HepG2 (cell line): ENCODE measurements around the gene CSDE1. TPM values are rescaled to one million over a fixed set of nuclear protein-coding genes. Genes with fewer than 3 reads are reported as not detected.

Experiments
- AGO1 ChIP-seq: fragments of 200-400 bp; formaldehyde crosslinking; IDR thresholded peaks from 2 replicates; pipeline ENCODE4 v1.6.1; 2017; ENCODE audit warnings: mild to moderate bottlenecking, low read depth, low read length, moderate library complexity; ENCODE audit not compliant: poor library complexity, severe bottlenecking
- ATF7 ChIP-seq, 2 experiments: fragments of 450-650 bp in 1 of 2; sonication (generic) in 1 of 2; formaldehyde crosslinking in 1 of 2; IDR thresholded peaks; 2 replicates each; pipeline versions ENCODE4 v1.4.0 to v1.6.1; 2016 to 2020; ENCODE audit warnings: antibody characterized with exemption in 1 of 2, mild to moderate bottlenecking in 1 of 2, missing genetic modification reagents in 1 of 2
- EHMT2 ChIP-seq: fragments of 200-600 bp; sonication (generic); IDR thresholded peaks from 2 replicates; pipeline ENCODE4 v1.7.0; 2017; ENCODE audit warnings: antibody characterized with exemption, low read depth, low read length, borderline replicate concordance
- FUBP1 ChIP-seq: sonication (generic); formaldehyde crosslinking; IDR thresholded peaks from 2 replicates; pipeline ENCODE4 v1.5.1; 2020; ENCODE audit warnings: missing genetic modification reagents, mild to moderate bottlenecking, borderline replicate concordance
- GZF1 ChIP-seq: sonication (generic); formaldehyde crosslinking; IDR thresholded peaks from 2 replicates; pipeline ENCODE4 v1.5.1; 2020; ENCODE audit warnings: mild to moderate bottlenecking, missing genetic modification reagents
- HMGA1 ChIP-seq: sonication (generic); formaldehyde crosslinking; conservative IDR thresholded peaks from 2 replicates; pipeline ENCODE4 v1.4.0; 2020; ENCODE audit warnings: missing genetic modification reagents
- IRX3 ChIP-seq: sonication (generic); formaldehyde crosslinking; IDR thresholded peaks from 2 replicates; pipeline ENCODE4 v1.8.1; 2023; ENCODE audit warnings: mild to moderate bottlenecking, low read depth, missing genetic modification reagents, borderline replicate concordance
- ISX ChIP-seq: sonication (generic); formaldehyde crosslinking; conservative IDR thresholded peaks from 2 replicates; pipeline ENCODE4 v1.5.0; 2020; ENCODE audit warnings: missing genetic modification reagents
- MXD1 ChIP-seq: sonication (generic); formaldehyde crosslinking; IDR thresholded peaks from 2 replicates; pipeline ENCODE4 v1.4.0; 2020; ENCODE audit warnings: mild to moderate bottlenecking, missing genetic modification reagents
- MYPOP ChIP-seq: sonication (generic); formaldehyde crosslinking; IDR thresholded peaks from 2 replicates; pipeline ENCODE4 v1.8.1; 2023; ENCODE audit warnings: mild to moderate bottlenecking, moderate library complexity, missing genetic modification reagents
- RNF2 ChIP-seq: fragments of 450-650 bp; conservative IDR thresholded peaks from 2 replicates; pipeline ENCODE4 v1.6.1; 2016; ENCODE audit warnings: low read depth
- TFAP4 ChIP-seq: sonication (generic); IDR thresholded peaks from 2 replicates; pipeline ENCODE4 v1.6.1; 2016; ENCODE audit warnings: low read depth, borderline replicate concordance
- ZBTB4 ChIP-seq: sonication (generic); formaldehyde crosslinking; IDR thresholded peaks from 2 replicates; pipeline ENCODE4 v1.4.0; 2020; ENCODE audit warnings: missing genetic modification reagents, mild to moderate bottlenecking, borderline replicate concordance
- ZC3H13 ChIP-seq: sonication (generic); formaldehyde crosslinking; IDR thresholded peaks from 2 replicates; pipeline ENCODE4 v1.8.1; 2023; ENCODE audit warnings: mild to moderate bottlenecking, missing genetic modification reagents, moderate library complexity
- ZFY ChIP-seq: sonication (generic); formaldehyde crosslinking; IDR thresholded peaks from 2 replicates; pipeline ENCODE4 v1.4.0; 2020; ENCODE audit warnings: missing genetic modification reagents
- ZNF615 ChIP-seq: sonication (generic); formaldehyde crosslinking; IDR thresholded peaks from 2 replicates; pipeline ENCODE4 v1.5.0; 2020; ENCODE audit warnings: mild to moderate bottlenecking, missing genetic modification reagents, borderline replicate concordance
- ZNF709 ChIP-seq: sonication (generic); formaldehyde crosslinking; IDR thresholded peaks from 2 replicates; pipeline ENCODE4 v1.5.0; 2020; ENCODE audit warnings: mild to moderate bottlenecking, missing genetic modification reagents
- ZNF749 ChIP-seq: sonication (generic); formaldehyde crosslinking; IDR thresholded peaks from 2 replicates; pipeline ENCODE4 v1.8.0; 2022; ENCODE audit warnings: mild to moderate bottlenecking, missing genetic modification reagents, moderate library complexity, borderline replicate concordance
- ZSCAN9 ChIP-seq: IDR thresholded peaks from 2 replicates; pipeline ENCODE4 v1.6.1; 2016; ENCODE audit warnings: borderline replicate concordance
- polyA plus RNA-seq, 8 experiments: library from polyadenylated mRNA; depleted of rRNA in 3 of 8; stranded (reverse) in 7 of 8; unstranded in 1 of 8; fragments of >200 nt; fragmentation: Illumina TruSeq in 4 of 8; extraction: Trizol in 4 of 8; gene quantifications; 2 replicates each; pipeline versions ENCODE4 v1.2.1 to v1.2.3, GENCODE V29; 2011 to 2016; ENCODE audit warnings: low read depth in 4 of 8, missing spikeins in 1 of 8, mixed read lengths in 1 of 8; ENCODE audit not compliant: insufficient read depth in 1 of 8
- total RNA-seq, 5 experiments: library from RNA; depleted of rRNA; stranded (reverse); fragments of >200 nt; fragmentation: Illumina TruSeq; extraction: Trizol; gene quantifications; 2 replicates each; pipeline ENCODE4 v1.2.3, GENCODE V29; 2016; ENCODE audit warnings: low read depth in 1 of 5

Gene CSDE1
- total and polyA plus RNA-seq, 2 of the 13 experiments (the other 11 are each of a cell fraction or from before 2014, with no cell fraction given), result 150 to 313 TPM

- TF ChIP-seq GZF1, result no peak
- 0 out of 2 replicates have a peak, but pooled peaks have one; percentile 73 for TF ChIP-seq ZNF749 (CRISPR knock-in tag)
- TF ChIP-seq AGO1, result peak; percentile 30
- TF ChIP-seq ZFY (CRISPR knock-in tag), result peak; percentile 75
- no peak for TF ChIP-seq EHMT2
- TF ChIP-seq ISX (CRISPR knock-in tag), result no peak
- TF ChIP-seq ZNF709 (CRISPR knock-in tag), result peak; percentile 63; the same call in 1 of the 2 replicates
- no peak for TF ChIP-seq ATF7 (IDR thresholded peaks at IDR 0.05)
- peak; percentile 64; the same call in 1 of the 2 replicates for TF ChIP-seq ATF7 (CRISPR knock-in tag; IDR thresholded peaks at IDR 0.05)
- TF ChIP-seq RNF2, result 0 out of 2 replicates have a peak, but pooled peaks have one; percentile 76
- TF ChIP-seq FUBP1 (CRISPR knock-in tag), result no peak
- peak; percentile 92 for TF ChIP-seq MYPOP
- TF ChIP-seq ZNF615 (CRISPR knock-in tag), result no peak
- no peak for TF ChIP-seq ZC3H13 (CRISPR knock-in tag)
- TF ChIP-seq ZBTB4 (CRISPR knock-in tag), result peak; percentile 65; the same call in 1 of the 2 replicates
- TF ChIP-seq TFAP4, result no peak
- peak; percentile 52; the same call in 1 of the 2 replicates for TF ChIP-seq MXD1 (CRISPR knock-in tag)
- TF ChIP-seq IRX3 (CRISPR knock-in tag), result peak; percentile 87; the same call in 1 of the 2 replicates
- no peak for TF ChIP-seq HMGA1 (CRISPR knock-in tag)
- peak; percentile 80; the same call in 1 of the 2 replicates for TF ChIP-seq ZSCAN9 (CRISPR knock-in tag)
Measured at GRCh38 chr1:114780344-114781226, 22.8 kb upstream of the CSDE1 start, which contains the start of gene SIKE1 (continued).
